Testis (tissue), 3 donors: ENCODE measurements around the gene AOC1. TPM values are rescaled to one million over a fixed set of nuclear protein-coding genes. Genes with fewer than 3 reads are reported as not detected.
A peak's percentile ranks its signal among the peaks of the same experiment; 100 is the strongest.

Experiments
- DNase-seq: peaks from one replicate; pipeline ENCODE4 v3.0.0-alpha.2; 2019
- H3K27ac ChIP-seq, 2 donors: fragments of 200-600 bp; sonication (generic); one replicate each; pipeline ENCODE4 v1.5.1; 2019
- H3K27me3 ChIP-seq: fragments of 200-600 bp; sonication (generic); one replicate; pipeline ENCODE4 v1.5.1; 2019
- H3K36me3 ChIP-seq: fragments of 200-600 bp; sonication (generic); one replicate; pipeline ENCODE4 v1.5.1; 2017; ENCODE audit warnings: low read depth; ENCODE audit errors: missing control alignments
- H3K4me1 ChIP-seq: fragments of 200-600 bp; sonication (generic); one replicate; pipeline ENCODE4 v1.5.1; 2019
- H3K4me3 ChIP-seq, 2 donors: fragments of 200-600 bp; sonication (generic); one replicate each; pipeline ENCODE4 v1.5.1; 2017 to 2019
- H3K9me3 ChIP-seq: fragments of 200-600 bp; sonication (generic); one replicate; pipeline ENCODE4 v1.5.1; 2017
- POLR2A ChIP-seq: fragments of 450-650 bp; IDR thresholded peaks from one replicate; pipeline ENCODE4 v1.6.1; 2017; ENCODE audit warnings: antibody characterized with exemption, mild to moderate bottlenecking, moderate library complexity
- WGBS, 2 donors: methylation state at CpG; one replicate each; pipeline ENCODE4 v1.1.5; 2018; 5-methylcytosine and 5-hydroxymethylcytosine counted together
- intact Hi-C: fragments of 100-400 bp; cut with DNase I; formaldehyde crosslinking; loops from one replicate; pipeline ENCODE4 v1.15.1; 2023; ENCODE audit warnings: low total_unique reads
- polyA plus RNA-seq: library from polyadenylated mRNA; stranded (reverse); fragments of 350-450 nt; fragmentation: Illumina TruSeq; extraction: RNeasy Lipid Tissue Mini Kit (QIAGEN cat#74804); gene quantifications from one replicate; pipeline ENCODE4 v1.2.3, GENCODE V29; 2014; ENCODE audit warnings: low read depth, low replicate concordance; ENCODE audit not compliant: insufficient read depth
- total RNA-seq, 2 donors: library from RNA; depleted of rRNA; stranded (reverse); fragments of >200 nt; gene quantifications; one replicate each; pipeline ENCODE4 v1.2.3, GENCODE V29; 2016
- TF ChIP-seq, protein P1 (sequence below), 3 experiments: fragments of 450-650 bp in 2 of 3; fragments of 200-600 bp in 1 of 3; sonication (generic) in 1 of 3; IDR thresholded peaks; one replicate each; pipeline ENCODE4 v1.5.1; 2016 to 2019; ENCODE audit warnings: antibody characterized with exemption in 3 of 3, mild to moderate bottlenecking in 2 of 3, moderate library complexity in 1 of 3

The AOC1 gene
- total and polyA plus RNA-seq, 3 donors from 2014 or later, result 2.8 to 6.2 (median 4.5) TPM

DNA sequence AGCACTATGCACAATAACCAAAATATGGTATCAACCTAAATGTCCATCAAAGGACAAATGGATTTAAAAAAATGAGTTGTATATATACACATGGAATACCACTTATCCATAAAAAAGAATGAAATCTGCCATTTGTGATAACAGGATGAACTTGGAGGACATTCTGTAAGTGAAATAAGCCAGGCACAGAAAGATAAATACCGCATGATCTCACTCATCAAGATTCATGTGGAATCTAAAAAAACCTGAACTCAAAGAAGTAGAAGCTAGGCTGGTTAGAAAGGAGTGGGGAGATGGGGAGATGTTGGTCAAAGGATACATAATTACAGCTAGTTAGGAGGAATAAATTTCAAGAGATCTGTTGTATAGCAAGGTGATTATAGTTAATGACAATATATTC, 17.3 kb upstream of the AOC1 start:
- intact Hi-C loops, result no loop called here
- no peak overlapping the region for H3K4me3 ChIP-seq
- DNase-seq, result no peak
- no peaks in the 10 kb centered on the region for H3K4me1 ChIP-seq
- H3K36me3 ChIP-seq, result no peaks in the 10 kb centered on the region
- no peak overlapping the region for H3K27ac ChIP-seq
- H3K27me3 ChIP-seq, result no peaks in the 10 kb centered on the region
- TF ChIP-seq, protein P1, sequence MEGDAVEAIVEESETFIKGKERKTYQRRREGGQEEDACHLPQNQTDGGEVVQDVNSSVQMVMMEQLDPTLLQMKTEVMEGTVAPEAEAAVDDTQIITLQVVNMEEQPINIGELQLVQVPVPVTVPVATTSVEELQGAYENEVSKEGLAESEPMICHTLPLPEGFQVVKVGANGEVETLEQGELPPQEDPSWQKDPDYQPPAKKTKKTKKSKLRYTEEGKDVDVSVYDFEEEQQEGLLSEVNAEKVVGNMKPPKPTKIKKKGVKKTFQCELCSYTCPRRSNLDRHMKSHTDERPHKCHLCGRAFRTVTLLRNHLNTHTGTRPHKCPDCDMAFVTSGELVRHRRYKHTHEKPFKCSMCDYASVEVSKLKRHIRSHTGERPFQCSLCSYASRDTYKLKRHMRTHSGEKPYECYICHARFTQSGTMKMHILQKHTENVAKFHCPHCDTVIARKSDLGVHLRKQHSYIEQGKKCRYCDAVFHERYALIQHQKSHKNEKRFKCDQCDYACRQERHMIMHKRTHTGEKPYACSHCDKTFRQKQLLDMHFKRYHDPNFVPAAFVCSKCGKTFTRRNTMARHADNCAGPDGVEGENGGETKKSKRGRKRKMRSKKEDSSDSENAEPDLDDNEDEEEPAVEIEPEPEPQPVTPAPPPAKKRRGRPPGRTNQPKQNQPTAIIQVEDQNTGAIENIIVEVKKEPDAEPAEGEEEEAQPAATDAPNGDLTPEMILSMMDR (IDR thresholded peaks at IDR 0.05), result no peak
- TF ChIP-seq POLR2A, result no peak
- 70 to 71% methylated on average over 1 of the region's 1 CpG for WGBS, 2 donors
- no peaks in the 10 kb centered on the region for H3K9me3 ChIP-seq

DNA sequence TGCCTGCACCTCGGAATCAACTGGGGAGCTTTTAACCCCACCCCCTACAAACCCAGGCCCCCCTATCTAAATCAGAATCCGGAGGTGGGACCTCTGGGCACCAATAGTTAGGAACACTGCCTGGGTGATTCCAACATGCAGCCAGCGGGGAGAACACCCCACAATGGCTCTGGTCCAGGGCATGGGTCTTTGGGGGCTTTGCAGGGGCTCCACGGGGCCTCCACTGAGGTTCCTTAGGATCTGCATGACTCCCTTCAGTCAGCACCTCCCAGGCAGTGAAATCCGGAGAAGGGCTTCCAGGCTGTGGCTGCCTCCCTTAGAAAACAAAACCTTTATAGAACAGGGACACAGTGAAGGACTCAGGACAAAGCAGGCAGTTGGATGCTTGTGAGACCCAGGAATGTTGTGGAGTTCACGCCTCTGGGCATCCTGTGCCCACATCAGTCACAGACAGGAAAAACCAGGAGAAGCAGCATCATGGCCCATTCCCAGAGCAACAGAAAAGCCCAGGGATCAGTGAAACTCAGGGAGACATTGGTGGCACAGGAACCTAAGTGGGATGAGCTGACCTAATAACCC, 16.5 kb upstream of the AOC1 start:
- Histone ChIP-seq H3K9me3 (no peaks in the 10 kb centered on the region), H3K4me3 (no peak overlapping the region), H3K4me1 (no peaks in the 10 kb centered on the region), H3K27me3 (no peaks in the 10 kb centered on the region), H3K36me3 (no peaks in the 10 kb centered on the region), H3K27ac (no peak overlapping the region)
- 87 to 92% methylated on average over 3 to 6 of the region's 6 CpGs for WGBS, 2 donors
- intact Hi-C loops, result no loop called here
- no peak for DNase-seq
- TF ChIP-seq, protein P1 (IDR thresholded peaks at IDR 0.05), result no peak
- TF ChIP-seq POLR2A, result no peak

DNA sequence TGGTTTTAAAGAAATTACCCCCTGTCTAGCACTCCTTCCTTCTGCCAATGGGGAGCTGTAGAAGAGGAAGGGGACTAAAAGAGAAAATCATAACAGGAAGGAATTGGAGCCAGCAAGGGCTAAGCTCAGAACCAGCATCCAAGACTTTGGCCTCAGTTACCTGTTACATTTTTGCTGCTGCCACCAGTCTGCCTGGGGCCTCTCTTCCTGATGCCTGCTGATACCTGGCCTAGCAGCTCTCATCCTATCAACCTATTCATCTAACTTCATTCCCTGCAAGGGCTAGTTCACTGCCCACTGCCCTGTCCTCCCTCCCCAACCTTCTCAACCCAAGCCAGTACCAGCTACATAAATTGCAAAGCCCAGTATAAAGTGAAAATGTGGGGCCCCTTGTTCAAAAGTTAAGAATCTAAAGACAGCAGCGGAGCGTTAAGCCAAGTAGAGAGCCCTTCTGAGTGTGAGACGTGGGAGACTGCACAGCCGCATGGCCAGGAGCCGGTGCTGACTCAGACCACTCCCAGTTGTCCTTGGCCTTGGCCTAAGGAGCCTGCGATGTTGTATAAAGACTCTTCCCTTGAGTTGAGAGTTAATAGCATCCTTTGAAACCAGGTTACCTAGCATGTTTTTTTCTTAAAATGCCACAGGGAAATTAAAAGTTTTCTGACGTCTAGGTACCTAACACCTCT, 13.2 kb upstream of the AOC1 start:
- TF ChIP-seq POLR2A, result no peak
- TF ChIP-seq, protein P1 (IDR thresholded peaks at IDR 0.05), result no peak
- WGBS, 2 donors, result 43 to 51% methylated on average over 7 of the region's 7 CpGs
- Histone ChIP-seq H3K36me3 (no peaks in the 10 kb centered on the region), H3K9me3 (no peaks in the 10 kb centered on the region), H3K4me1 (no peaks in the 10 kb centered on the region), H3K4me3 (no peak overlapping the region), H3K27ac (no peak overlapping the region), H3K27me3 (no peaks in the 10 kb centered on the region)
- intact Hi-C loops, result no loop called here
- peak; percentile 53 for DNase-seq

DNA sequence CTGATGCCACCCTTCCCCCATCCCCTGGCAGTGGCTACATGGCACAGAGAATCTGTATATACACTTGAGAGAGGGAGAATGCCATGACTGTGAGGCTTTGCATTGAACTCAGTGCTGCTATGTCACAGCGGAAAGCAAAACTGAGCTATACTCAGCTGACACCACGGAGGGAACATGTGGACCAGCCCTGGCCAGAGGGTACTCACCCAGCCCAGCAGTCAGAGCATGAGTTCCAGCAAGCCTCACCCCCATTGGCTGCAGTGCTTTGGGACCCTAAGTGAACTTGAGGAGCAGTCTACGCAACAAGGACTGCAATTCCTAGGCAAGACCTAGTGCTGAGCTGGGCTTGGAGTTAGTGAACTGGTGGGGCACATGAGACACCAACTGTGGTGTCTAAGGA, 10.3 kb upstream of the AOC1 start:
- WGBS, 2 donors, result 95 to 100% methylated on average over 2 to 3 of the region's 3 CpGs
- H3K4me3 ChIP-seq, result no peak overlapping the region
- no peak for TF ChIP-seq POLR2A
- TF ChIP-seq, protein P1 (IDR thresholded peaks at IDR 0.05), result no peak
- intact Hi-C loops, result no loop called here
- H3K36me3 ChIP-seq, result no peaks in the 10 kb centered on the region
- DNase-seq, result no peak
- H3K27me3 ChIP-seq, result no peaks in the 10 kb centered on the region
- no peaks in the 10 kb centered on the region for H3K4me1 ChIP-seq
- no peaks in the 10 kb centered on the region for H3K9me3 ChIP-seq
- no peak overlapping the region for H3K27ac ChIP-seq

DNA sequence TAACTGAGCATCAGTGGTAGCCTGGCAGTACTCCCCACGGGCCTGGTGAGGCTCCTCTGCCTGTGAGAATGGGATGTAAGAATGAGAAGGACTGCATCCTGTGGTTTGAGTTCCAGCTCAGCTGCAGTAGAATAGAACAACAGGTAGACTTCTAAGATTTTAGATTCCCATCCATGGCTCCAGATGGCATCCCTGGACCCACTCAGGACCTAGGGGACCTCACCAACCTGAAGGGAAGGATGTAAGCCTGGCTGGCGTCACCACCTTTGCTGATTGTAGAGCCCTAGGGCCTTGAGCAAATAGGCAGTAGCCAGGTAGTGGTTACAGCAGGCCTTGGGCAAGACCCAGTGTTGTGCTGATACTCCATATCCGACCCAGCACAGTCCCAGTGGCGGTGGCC, 9.6 kb upstream of the AOC1 start:
- Histone ChIP-seq H3K9me3 (no peaks in the 10 kb centered on the region), H3K4me3 (no peak overlapping the region), H3K36me3 (no peaks in the 10 kb centered on the region), H3K27ac (no peak overlapping the region), H3K27me3 (no peaks in the 10 kb centered on the region), H3K4me1 (no peaks in the 10 kb centered on the region)
- intact Hi-C loops, result no loop called here
- TF ChIP-seq, protein P1 (IDR thresholded peaks at IDR 0.05), result no peak
- no peak for DNase-seq
- 94 to 96% methylated on average over 3 to 4 of the region's 4 CpGs for WGBS, 2 donors
